GM18858 (cell line): ENCODE data around the gene HPCAL1.

ENCODE experiments used
- ATAC-seq: cut with Tn5 transposase; IDR thresholded peaks from one replicate; pipeline ENCODE4 v1.9.1; 2021; ENCODE audit not compliant: unreplicated experiment

Gene HPCAL1

DNA sequence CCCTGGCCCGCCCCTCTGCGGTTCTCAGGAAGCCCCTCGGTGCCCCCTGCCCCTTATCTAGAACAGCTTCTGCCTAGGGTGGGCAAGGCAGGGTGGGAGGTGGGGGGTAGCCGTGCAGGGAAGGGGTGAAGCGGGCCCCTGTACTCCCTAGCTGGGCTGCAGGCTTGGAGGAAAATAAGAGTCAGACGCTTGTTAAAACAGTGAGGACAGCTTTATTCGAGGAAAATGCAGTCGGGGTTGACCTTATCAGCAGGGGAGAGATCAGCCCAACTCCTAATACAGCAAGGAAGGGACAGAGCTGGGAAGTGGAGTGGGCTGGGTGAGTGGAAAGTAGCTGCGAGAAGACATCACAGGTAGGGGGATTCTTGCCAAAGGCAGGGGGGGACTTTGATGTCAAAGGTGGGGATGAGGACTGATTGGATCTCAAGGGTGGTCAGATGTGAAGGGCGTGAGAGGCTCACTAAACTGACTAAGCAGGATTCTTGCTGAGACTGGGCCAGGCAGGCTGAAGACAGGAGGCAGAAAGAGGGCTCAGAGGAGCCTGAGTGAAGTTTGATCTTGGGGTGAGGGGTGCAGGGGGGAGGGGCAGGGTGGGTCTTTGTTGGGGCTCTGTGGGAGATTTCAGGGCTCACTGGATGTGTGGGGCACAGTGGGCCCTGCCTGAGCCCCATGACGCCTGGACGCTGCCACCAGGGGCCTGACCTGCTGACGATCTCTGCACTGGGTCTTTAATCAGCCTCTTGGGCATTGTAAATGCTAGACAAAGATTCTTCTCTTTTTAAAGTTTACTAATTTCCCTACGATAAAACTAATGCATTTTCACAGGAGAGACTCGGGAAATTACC is 29.9 kb downstream of the HPCAL1 start:
- no peak for ATAC-seq

DNA sequence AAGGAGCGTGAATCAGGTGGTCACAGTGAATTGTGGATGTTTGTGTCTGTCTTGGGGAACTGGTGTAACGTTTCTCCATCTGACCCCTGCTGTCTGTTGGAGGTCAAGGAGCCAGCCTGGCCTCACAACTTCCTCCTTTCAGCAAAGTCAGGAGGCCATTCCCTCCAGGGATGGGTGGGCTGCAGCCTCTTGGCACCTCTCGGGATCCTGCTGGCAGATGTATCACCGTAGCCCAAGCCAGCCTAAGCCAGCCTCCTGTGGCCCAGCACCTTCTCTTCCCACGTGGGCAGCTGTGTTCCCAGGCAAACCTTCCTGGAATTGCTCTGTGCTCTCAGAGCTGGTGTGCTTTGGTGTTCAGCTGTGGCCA is 30.5 kb downstream of the HPCAL1 start:
- no peak for ATAC-seq

DNA sequence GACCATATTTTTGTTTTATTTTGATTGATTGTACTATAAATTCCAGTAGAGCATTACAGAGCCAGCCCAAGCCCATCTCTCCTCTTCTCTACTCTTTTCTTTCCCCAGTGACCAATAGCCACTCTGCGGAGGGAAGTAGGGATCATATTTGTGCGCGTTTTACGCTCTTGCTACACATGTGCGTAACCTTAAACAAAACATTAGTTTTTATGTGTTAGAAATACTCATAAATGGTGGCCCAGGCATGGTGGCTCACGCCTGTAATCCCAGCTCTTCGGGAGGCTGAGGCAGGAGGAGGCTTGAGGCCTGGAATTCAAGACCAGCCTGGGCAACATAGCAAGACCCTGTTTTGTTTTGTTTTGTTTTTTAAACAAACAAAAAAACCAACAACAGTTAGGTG is 31.3 kb downstream of the HPCAL1 start:
- ATAC-seq, result no peak

DNA sequence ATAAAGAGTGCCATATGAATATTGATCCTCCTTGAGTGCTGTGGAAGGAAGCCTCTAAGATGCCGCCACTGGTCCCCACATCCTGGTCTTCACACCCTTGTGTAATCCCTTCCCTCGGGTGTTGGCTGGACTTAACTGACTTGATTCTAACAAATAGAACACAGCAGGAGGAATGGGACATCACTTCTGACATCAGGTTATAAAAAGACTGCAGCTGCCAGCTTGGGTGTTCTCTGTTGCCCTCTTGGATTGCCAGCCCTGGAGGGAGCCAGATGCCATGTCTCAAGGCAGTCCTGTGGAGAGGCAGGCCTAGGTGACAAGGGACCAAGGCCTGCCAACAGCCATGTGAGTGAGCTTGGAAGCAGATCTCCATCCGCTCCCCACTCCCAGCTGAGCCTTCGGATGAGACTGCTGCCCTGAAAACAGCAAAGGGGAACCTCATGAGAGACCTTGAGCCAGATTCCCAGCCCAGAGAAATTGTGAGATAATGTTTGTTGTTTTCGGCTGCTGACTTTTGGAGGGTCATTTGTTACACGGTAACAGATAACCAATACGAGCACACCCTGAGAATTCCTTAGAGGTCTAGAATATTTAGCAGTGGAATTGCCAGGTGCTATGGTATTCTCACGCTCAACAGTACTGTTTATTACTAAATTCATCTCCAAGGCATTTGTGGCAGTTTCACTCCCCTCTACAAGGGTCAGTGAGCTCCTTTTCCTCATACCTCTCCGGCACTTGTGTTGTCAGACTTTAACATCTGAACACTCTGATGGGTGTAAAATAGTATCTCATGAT is 32.5 kb downstream of the HPCAL1 start:
- ATAC-seq, result no peak

DNA sequence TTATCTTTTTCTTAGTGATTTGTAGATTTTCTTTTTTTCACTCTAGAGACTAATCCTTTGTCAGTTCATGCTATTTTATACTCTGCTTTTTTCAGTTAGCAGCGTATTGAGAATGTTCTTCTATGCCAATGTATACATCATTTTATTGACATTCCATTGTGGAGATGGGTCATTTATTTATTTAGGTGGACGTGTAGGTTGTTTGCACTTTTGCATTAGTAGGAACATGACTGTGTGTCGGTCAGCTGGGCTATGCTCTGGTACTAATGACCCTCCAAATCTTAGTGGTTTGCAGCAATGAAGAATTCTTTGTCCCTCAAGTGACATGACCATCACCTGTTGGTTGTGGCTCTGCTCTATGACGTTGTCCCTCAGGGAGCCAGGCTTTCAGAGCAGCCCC is 33.6 kb downstream of the HPCAL1 start:
- ATAC-seq, result no peak

DNA sequence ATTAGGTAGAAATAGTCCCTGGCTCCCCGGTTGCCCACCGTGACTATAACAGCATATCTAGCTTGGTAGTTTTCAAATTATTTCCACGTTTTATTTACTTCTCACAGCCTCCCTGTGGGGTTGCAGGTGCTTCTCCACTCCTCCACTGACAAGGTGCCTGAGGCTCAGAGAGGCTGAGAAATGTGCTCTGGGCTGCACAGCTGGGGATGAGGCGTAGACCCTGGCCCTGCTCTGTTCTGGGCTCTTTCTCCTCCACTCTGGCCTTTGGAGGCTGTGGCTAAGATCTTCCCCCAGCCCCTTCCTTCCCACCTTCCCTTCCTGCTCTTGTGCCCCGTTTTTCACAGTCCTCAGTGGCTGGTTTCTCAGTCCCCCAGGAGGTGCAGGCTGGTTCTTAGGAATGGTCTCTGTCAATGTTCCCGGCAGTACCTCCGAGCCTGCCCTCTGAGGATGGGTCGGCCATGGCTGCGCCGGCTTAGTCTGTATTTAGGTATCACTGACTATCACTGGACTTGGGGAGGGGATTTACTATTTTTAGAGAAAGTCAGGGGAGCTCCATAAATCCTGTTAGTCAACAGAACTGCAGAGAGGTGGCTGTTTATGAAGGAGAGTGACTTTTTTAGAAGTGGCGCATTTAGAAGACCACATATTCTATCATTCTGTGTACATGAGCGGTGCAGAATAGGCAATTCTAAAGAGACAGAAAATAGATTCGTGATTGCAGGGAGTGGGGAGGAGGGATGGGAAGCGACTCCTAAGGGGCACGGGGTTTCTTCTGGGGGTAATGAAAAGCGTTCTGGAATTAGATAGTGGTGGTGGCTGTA is 35.0 kb downstream of the HPCAL1 start:
- no peak for ATAC-seq

DNA sequence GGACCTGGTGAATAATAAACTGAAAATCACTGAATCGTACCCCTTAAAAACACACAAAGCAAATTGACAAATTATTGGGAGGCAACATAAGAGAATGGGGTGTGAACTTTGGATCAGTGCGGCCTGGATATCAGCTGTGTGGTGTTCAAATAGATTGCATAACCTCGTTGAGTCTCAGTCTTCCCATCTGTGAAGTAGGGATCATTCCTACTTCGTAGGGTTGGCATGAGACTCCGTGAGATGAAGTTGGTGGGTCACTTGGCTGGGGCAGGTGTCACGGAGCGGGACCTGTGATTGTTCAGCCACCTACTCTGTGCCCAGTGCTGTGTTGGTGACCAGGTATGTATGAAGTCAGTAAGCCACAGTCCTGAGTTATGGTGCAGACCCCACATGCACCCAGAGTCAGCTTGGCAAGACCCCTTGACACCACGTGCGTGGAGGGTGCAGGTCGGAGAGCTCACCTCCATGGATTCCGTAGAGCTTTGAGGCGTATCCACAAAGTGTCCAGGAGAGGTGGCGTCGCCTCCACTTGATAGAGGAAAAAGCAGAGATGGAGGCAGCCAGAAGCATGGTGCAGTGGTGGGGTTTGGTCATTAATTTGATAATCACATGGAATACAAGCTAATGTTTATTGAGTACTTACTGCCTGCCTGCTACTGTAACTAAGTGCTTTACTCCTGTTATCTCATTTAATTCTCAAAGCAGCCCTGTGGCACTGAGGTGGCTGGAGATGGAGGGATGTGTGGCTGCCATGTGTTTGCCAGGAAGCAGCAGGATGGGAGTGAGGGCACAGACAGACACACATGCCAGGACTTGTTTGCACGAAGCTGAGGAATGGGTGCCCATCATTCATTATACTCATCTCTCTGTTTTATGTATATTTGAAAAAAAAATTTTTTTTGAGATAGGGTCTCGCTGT is 35.8 kb downstream of the HPCAL1 start:
- ATAC-seq, result no peak

DNA sequence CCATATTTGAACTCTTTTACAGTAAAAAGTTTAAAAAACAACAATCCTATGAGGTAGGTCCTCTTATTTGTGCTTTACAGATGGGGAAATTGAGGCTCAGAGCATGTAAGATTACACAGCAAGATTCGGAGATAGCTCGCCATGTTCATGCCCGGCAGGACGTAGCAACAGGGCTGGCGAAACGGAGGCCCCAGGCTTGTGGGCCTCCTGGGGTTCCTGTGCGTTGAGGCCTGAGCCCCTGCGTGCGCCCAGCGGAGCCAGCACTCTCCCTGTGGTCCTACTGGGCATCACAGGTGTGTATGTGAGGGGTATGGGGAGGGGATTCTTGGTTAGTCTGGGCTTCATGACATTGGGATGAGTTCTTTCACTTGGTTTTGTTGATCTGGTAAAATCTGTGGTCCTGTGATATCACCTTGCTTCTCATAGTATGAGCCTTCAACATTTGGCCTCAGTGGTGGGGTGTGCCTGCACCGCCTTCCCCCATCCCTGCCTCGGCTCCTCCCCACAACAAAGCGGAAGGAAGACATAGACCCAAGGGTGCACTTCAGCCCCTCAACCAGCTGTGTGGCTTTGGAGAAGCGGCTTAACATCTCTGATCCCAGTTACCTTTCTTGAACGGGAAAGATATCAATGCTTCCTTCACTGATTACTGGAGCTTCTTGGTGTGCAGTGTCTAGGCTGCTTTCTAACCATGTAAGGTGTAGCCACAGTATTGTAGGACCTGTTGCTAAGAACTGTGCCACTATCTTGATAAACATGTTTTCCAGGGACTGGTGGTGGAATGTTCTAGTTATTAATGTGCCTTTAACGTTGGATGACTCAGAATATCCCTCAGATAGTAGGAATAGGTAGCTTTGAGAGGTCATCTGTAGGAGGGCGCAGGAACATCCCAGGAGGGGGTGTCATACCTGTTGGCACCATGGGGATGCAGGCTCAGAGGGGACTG is 37.2 kb downstream of the HPCAL1 start:
- ATAC-seq, result no peak

DNA sequence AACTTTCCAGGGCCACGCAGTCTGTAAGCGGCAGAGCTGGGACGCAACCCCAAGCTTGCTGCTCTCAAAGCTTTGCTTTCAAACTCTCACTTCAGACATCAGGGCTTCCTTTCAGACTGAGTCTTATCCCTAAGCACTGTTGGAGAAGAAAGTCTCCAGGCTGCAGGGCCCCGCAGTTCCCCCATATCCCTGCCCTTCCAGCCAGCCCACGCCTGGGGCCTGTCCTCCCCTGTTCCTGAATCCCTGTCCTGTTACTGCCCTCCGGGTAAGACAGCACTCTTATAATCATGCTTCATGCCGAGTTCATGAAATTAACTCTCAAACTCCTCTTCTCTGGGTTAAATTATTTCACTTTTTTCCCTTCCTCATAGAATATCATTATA is 37.9 kb downstream of the HPCAL1 start:
- ATAC-seq, result no peak

DNA sequence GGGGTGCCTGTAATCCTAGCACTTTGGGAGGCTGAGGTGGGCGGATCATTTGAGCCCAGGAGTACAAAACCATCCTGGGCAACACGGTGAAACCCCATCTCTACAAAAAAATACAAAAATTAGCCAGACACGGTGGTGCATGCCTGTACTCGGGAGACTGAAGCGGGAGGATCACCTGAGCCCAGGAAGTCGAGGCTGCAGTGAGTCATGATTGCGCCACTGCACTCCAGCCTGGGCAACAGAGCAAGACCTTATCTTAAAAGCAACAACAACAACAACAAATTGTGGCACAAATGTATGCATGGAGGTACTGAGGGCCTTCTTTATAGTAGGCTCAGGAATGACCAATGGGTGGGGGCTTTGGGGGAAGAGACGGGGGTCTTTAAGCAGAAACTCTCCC is 38.5 kb downstream of the HPCAL1 start:
- ATAC-seq, result no peak

DNA sequence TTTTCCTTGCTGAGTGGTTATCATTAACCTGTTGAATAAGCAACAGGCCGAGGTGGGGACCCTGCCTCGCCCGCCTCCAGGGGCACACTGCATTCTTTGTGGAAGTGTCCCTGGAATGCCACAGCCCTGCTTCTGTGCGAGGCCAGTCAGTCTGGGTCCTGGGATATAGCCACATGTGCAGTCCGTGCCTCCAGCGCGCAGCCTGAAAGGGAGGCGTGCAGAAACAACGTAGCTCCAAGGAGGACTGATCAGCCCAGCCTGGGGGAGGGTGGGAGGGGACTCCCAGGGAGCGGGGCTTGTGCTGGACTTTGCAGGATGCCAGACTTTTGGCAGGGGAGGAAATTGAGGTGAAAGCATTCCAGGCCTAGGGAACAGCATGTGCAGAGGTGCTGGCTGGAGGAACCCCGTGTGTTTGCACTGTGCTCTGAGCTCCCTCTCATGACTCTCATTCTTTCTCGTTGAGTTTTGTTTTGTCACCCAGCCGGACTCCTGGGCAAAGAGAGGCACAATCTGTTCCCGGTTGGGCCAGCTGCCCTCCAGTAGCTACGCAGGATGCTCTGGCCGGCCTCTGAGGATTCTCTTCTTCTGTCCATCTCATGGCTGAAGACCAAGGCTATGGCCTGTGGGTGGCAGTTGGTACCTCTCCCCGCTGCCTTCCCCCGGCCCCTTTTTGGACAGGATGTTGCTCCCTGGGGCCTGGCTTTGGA is 39.7 kb downstream of the HPCAL1 start:
- no peak for ATAC-seq

DNA sequence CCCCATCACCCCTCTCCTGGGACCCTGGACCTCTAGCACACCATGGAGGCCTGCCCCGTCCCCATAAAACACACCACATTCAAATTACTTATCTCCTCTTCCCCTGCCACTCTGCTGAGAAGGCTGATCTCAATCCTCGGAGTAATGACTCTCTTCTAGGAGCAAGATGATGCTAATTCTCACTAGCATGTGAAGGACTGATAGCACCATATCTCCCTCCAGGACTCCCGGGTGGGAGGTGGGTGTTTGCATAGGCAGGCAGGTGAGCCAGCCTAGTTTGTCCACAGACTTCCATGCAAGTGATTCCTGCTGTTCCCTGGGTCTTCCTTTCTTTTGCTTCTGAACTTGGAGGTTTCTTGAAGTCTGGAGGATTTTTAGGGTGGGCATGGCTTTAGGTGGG is 40.5 kb downstream of the HPCAL1 start:
- no peak for ATAC-seq

DNA sequence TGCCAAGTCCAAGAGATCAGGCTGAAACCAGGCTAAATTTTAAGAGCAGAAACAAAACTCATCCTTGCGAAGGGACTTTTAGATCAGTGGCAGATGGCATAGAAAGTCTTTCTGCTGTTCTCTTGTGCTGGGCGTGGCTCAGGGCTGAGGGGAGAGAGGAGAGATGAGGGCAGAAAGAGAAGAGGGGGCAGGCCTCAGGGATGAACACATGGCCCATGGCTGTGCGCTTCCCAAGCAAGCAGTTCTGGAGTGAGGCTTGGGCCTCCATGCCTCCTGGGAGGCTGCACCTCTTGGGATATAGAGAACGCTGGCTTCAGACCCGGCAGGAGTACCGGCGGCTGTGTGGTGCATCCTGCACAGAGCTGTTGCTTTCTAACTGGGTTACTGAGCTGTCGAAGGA is 41.0 kb downstream of the HPCAL1 start:
- no peak for ATAC-seq

DNA sequence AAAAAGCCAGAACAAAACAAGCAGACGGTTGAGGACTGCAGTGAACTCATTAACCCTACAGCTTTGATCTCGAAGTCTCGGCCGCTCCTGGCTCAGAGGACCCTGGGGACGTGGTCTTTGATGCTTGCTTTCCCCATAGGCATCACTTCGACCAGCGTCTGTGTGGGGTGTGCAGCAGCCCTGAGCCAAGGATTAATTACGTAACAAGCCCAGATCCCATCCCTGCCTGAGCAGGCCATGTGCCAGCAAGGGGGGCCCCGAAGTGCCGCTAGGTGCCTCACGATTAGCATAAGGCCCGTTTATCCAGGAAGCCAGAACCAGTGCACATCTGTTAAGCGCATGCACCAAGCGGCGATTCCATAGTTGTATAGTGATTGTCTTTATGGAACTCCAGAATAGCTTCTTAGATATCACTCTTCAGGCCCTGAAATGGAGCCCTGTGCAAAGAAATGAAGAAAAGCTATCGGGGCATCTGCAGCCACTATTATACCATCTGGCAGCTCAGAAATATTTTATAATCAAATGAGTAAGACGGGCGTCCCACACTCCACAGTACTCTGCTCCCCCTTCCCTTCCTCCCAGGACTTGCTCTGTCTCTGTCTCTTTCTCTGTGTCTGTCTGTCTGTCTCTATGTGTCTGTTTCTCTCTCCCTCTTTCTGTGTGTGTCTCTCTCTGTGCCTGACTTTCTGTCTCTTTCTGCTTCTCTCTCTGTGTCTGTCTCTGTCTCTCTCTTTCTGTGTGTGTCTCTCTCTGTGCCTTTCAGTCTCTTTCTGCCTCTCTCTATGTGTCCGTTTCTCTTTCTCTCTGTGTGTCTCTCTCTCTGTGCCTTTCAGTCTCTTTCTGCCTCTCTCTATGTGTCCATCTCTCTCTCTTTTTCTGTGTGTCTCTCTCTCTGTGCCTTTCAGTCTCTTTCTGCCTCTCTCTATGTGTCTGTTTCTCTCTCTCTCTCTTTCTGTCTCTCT is 41.7 kb downstream of the HPCAL1 start:
- ATAC-seq, result no peak

DNA sequence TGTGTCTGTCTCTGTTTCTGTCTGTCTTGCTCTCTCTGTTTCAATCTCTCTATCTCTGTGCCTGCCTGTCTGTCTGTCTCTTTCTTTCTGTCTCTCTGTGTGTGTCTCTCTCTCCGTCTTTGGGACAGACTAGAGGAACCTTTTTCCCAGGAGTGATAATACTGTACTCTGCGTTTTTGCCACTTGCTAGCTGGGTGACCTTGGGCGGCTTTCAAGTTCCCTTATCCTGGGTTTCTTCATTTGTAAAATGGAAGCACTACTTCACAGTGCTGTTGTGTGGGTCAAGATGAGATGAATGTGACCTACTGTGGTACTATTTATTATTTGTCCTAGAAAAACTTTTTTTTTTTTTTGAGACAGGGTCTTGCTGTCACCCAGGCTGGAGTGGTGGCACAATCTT is 42.4 kb downstream of the HPCAL1 start:
- no peak for ATAC-seq

DNA sequence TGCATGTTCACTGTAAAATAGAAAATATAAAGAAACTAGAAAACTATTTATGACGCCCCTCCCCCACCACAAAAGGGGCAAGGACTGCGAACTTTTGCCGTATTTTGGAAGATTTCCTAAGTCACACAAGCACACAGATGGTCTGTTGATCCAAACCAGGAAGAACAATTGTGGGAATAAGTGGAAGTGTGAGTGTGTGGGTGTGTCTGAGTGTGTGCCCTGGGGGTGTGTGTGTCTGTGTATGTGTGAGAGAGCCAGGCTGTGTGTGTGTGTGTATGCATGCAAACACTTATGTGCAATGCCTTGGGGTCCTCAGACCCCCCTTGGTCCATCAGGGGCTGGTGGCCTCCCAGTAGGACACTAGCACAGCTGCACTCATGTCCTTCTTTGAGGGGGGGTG is 43.1 kb downstream of the HPCAL1 start:
- no peak for ATAC-seq

DNA sequence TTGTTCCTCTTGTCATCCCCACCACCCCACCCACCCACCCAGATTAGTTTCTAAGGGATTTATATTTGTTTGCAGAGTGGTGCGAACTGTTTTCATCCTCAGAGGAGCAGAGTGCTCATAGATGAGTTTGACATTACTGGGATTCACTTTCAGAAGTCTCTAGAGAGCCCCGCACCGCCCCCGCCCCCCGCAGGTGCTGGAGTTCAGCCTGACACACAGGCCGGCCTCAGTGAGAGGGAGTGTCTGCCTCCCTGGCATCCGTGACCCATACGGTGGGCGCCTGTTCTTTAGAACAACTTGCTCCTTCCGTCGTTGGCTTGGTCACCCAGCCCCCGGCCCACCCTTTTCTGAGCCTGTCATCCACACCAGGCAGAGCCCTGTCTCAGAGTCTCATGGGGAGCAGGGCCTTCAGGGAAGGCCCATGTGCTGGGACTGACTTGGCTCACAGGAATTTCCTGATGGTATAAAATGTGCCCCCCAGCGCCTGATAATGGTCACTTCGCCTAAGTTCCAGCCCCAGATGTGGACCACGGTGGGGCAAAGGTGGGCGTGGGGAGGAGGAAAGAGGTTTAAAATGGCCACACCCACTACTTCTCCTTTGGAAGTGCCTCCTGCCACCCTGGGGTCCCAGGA is 44.3 kb downstream of the HPCAL1 start:
- ATAC-seq, result no peak
